WERI-Rb-1 (cell line): ENCODE measurements around the gene CALR.

ENCODE experiments used
- DNase-seq: peaks from one replicate; pipeline ENCODE4 v3.0.0-alpha.2; 2020
- H3K27ac ChIP-seq: fragments of 250-450 bp; sonication (Bioruptor Pico); 2 replicates; pipeline ENCODE4 v1.5.1; 2020; ENCODE audit warnings: mild to moderate bottlenecking, moderate library complexity
- H3K27me3 ChIP-seq: fragments of 250-450 bp; sonication (Bioruptor Pico); 2 replicates; pipeline ENCODE4 v1.5.1; 2021; ENCODE audit warnings: mild to moderate bottlenecking, low read depth, moderate library complexity; ENCODE audit not compliant: insufficient read depth, severe bottlenecking
- H3K36me3 ChIP-seq: fragments of 250-450 bp; sonication (Bioruptor Pico); 2 replicates; pipeline ENCODE4 v1.5.1; 2020; ENCODE audit warnings: mild to moderate bottlenecking, moderate library complexity
- H3K4me3 ChIP-seq: 2 replicates; pipeline ENCODE4 v1.5.1; 2011; ENCODE audit warnings: low read depth, mild to moderate bottlenecking, control low read depth, low read length
- H3K9me3 ChIP-seq: fragments of 250-450 bp; sonication (Bioruptor Pico); 2 replicates; pipeline ENCODE4 v1.5.1; 2021; ENCODE audit warnings: mild to moderate bottlenecking, moderate library complexity; ENCODE audit not compliant: severe bottlenecking
- TF ChIP-seq, protein P1 (sequence below): IDR thresholded peaks from 2 replicates; pipeline ENCODE4 v1.5.1; 2011; ENCODE audit warnings: low read depth, mild to moderate bottlenecking, control low read depth, inconsistent platforms, low read length

Gene CALR

DNA sequence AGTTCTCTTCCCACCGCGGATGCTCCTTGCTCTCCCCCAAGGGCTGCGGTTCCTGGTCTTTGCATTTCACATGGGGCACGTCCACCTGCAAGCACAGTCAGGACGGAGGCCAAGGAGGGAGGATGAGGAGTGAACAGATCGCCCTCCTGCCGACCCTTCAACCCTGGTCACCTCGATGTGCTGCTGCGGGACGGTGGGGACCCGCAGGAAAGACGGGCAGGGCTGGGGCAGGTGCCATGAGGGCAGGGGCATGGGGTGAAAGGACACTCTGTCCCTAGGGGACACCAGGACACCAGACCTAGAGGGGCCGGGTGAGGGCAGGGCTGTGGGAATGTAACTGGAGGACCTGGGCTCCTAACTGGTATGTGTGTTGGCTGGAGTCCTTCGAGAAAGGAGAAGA, 20.2 kb upstream of the CALR start:
- H3K27ac ChIP-seq = no peak overlapping the region
- DNase-seq = no peak
- TF ChIP-seq, protein P1, sequence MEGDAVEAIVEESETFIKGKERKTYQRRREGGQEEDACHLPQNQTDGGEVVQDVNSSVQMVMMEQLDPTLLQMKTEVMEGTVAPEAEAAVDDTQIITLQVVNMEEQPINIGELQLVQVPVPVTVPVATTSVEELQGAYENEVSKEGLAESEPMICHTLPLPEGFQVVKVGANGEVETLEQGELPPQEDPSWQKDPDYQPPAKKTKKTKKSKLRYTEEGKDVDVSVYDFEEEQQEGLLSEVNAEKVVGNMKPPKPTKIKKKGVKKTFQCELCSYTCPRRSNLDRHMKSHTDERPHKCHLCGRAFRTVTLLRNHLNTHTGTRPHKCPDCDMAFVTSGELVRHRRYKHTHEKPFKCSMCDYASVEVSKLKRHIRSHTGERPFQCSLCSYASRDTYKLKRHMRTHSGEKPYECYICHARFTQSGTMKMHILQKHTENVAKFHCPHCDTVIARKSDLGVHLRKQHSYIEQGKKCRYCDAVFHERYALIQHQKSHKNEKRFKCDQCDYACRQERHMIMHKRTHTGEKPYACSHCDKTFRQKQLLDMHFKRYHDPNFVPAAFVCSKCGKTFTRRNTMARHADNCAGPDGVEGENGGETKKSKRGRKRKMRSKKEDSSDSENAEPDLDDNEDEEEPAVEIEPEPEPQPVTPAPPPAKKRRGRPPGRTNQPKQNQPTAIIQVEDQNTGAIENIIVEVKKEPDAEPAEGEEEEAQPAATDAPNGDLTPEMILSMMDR = no peak
- peaks cover 21% of the 10 kb centered on the region for H3K36me3 ChIP-seq
- no peak overlapping the region for H3K4me3 ChIP-seq
- no peaks in the 10 kb centered on the region for H3K9me3 ChIP-seq
- no peaks in the 10 kb centered on the region for H3K27me3 ChIP-seq

DNA sequence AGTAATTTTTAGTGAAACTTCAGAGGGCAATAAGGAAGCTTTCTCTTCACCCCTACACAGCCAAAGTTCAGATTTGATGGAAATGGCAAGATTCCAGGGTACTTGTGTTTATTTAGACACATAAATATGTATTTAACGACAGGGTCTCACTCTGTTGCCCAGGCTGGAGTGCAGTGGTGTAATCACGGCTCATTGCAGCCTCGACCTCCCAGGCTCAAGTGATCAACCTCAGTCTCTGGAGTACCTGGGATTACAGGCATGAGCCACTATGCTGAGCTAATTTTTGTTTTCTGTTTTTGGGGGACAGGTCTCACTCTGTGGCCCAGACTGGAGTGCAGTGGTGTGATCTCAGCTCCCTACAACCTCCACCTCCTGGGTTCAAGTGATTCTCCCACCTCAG, 17.4 kb upstream of the CALR start:
- Histone ChIP-seq H3K4me3 (no peak overlapping the region), H3K9me3 (no peaks in the 10 kb centered on the region), H3K36me3 (peaks cover 43% of the 10 kb centered on the region), H3K27me3 (no peaks in the 10 kb centered on the region), H3K27ac (no peak overlapping the region)
- TF ChIP-seq, protein P1 = no peak
- no peak for DNase-seq

DNA sequence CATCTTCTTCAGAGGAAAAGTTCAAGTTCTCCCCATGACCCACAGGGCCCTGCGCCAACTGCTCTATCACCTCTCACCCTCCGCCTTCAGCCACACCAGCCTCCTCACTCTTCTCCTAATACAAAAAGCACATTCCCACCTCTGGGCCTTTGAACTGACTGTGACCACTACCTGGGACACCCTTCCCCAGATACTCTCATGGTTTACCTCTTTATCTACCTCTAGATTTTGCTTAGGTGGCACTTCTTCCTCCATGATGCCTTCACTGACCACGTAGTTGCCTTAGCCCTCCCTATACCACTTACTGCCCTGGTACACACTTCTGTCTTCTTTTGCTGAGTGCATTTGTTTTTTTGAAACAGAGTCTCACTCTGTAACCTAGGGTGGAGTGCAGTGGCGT, 15.4 kb upstream of the CALR start:
- Histone ChIP-seq H3K36me3 (peaks cover 58% of the 10 kb centered on the region), H3K4me3 (no peak overlapping the region), H3K9me3 (no peaks in the 10 kb centered on the region), H3K27me3 (no peaks in the 10 kb centered on the region), H3K27ac (no peak overlapping the region)
- DNase-seq = no peak
- TF ChIP-seq, protein P1 = no peak

DNA sequence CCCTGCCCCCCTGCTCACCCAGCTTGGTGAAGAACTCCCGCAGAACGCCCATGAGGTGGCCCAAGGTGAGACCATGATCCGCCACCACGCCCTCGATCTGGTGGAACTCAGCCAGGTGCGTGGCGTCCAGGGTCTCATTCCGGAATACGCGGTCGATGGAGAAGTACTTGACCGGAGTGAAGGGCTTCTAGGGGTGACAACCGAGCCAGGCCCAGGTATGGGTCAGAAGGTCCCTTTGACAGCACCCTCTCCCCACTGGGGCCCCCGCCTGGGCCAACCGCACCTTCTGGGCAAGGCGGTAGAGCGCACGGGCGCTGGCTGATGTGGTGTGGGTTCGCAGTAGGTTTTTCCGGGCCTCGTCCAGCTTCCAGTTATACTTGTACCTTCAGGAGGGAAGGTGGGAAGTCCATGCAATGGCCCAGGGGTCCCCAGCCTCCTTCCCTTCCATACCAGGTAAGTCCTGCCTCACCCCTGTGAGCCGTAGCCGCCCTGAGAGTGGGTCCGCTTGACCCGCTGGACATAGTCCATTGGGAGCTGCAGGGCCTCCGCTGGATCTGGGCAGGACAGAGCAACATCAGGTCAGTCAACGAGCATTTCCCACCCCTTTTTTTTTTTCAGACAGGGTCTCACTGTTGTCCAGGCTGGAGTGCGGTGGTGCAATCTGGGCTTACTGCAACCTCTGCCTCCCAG, 13.6 kb upstream of the CALR start:
- H3K36me3 ChIP-seq = peaks cover 74% of the 10 kb centered on the region

DNA sequence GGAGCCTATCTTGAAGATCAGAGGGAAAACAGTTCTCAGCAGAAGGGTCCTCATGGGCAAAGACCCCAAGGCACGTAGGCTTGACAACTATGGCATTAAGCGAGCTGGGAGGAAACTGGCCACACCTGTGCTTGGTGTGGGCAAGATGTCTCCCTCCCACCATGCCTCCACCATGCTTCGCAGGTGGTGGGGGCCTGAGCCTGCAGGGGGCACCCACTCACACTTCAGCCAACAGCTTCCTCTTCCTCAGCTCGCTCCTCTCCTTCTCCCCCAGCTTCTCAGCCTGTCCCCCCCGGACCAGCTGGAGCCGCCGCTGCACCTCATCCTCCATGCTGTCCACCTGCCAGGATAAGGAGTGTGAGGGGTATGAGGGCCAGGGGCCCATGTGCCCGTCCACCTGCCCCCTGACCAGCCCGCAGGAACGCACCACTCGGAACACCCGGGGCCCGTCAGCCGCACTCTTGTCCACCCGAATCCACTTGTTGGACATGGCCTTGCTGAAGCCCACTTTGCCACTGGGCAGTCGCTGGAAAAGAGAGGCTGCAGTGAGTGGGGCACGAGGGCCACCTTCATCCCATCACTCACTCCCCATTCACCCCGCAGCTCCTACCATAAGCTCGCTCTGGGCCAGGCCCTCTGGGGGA, 8.3 kb upstream of the CALR start:
- Histone ChIP-seq H3K27me3 (no peaks in the 10 kb centered on the region), H3K4me3 (no peak overlapping the region), H3K27ac (no peak overlapping the region), H3K9me3 (no peaks in the 10 kb centered on the region), H3K36me3 (peaks cover 56% of the 10 kb centered on the region)
- no peak for DNase-seq
- TF ChIP-seq, protein P1 = 0 out of 2 replicates have a peak, but pooled peaks have one; percentile 18

More for the DNA sequence above, 13.6 kb upstream of the CALR start:
- DNase-seq = no peak
- Histone ChIP-seq H3K9me3 (no peaks in the 10 kb centered on the region), H3K27me3 (no peaks in the 10 kb centered on the region), H3K27ac (no peak overlapping the region), H3K4me3 (no peak overlapping the region)
- TF ChIP-seq, protein P1 = no peak
